Fibroblast of skin of scalp (primary cell): Measurements from ENCODE around the gene CDH23.

ENCODE experiments used
- DNase-seq: peaks from one replicate; pipeline ENCODE4 v3.0.0-alpha.2; 2013

Gene CDH23

GRCh38 chr10:71392791-71393781, 3.6 kb upstream of the CDH23 start:
- no peak for DNase-seq

GRCh38 chr10:71393841-71394475, 2.8 kb upstream of the CDH23 start:
- DNase-seq = no peak

GRCh38 chr10:71394926-71395562, 1.7 kb upstream of the CDH23 start:
- DNase-seq = no peak

GRCh38 chr10:71395621-71396020, 1.1 kb upstream of the CDH23 start:
- DNase-seq = no peak

GRCh38 chr10:71396084-71396710, 523 bp upstream of the CDH23 start:
- DNase-seq = peak; percentile 12

GRCh38 chr10:71397296-71398212, 834 bp downstream of the CDH23 start:
- no peak for DNase-seq

- no peak for DNase-seq
Observed at GRCh38 chr10:71398976-71399375, 2.3 kb downstream of the CDH23 start.

GRCh38 chr10:71399946-71400345, 3.2 kb downstream of the CDH23 start:
- DNase-seq = no peak

GRCh38 chr10:71401056-71401455, 4.3 kb downstream of the CDH23 start:
- no peak for DNase-seq

- no peak for DNase-seq
Observed at GRCh38 chr10:71402005-71402404, 5.3 kb downstream of the CDH23 start.

GRCh38 chr10:71404503-71405295, 8.0 kb downstream of the CDH23 start:
- DNase-seq = no peak

GRCh38 chr10:71406878-71407277, 10.2 kb downstream of the CDH23 start:
- no peak for DNase-seq

- no peak for DNase-seq
Observed at GRCh38 chr10:71408436-71409225, 11.9 kb downstream of the CDH23 start.

GRCh38 chr10:71409516-71410104, 12.9 kb downstream of the CDH23 start:
- no peak for DNase-seq

GRCh38 chr10:71413581-71413980, 16.9 kb downstream of the CDH23 start:
- DNase-seq = no peak

GRCh38 chr10:71414359-71414758, 17.6 kb downstream of the CDH23 start:
- DNase-seq = no peak

GRCh38 chr10:71419002-71419540, 22.4 kb downstream of the CDH23 start:
- DNase-seq = no peak

- no peak for DNase-seq
Observed at GRCh38 chr10:71419750-71420149, 23.0 kb downstream of the CDH23 start.

- DNase-seq = no peak
Observed at GRCh38 chr10:71421075-71421434, 24.3 kb downstream of the CDH23 start.
